GM19043 (cell line): ENCODE data around the gene TMEM255A.

Experiments
- ATAC-seq: cut with Tn5 transposase; IDR thresholded peaks from one replicate; pipeline ENCODE4 v1.9.1; 2021; ENCODE audit warnings: low read depth; ENCODE audit not compliant: unreplicated experiment

TMEM255A gene

GRCh38 chrX:120274145-120274544, 37.1 kb downstream of the TMEM255A start:
- no peak for ATAC-seq

GRCh38 chrX:120271218-120271617, 40.0 kb downstream of the TMEM255A start:
- no peak for ATAC-seq

- ATAC-seq = no peak
These were observed 40.7 kb downstream of the TMEM255A start for GRCh38 chrX:120270567-120270966.

- ATAC-seq = no peak
These were observed 41.8 kb downstream of the TMEM255A start for GRCh38 chrX:120269373-120270035.

GRCh38 chrX:120264341-120264740, 46.9 kb downstream of the TMEM255A start:
- ATAC-seq = no peak

GRCh38 chrX:120262859-120263708, 48.2 kb downstream of the TMEM255A start:
- ATAC-seq = no peak

- no peak for ATAC-seq
These were observed 50.9 kb downstream of the TMEM255A start for GRCh38 chrX:120260369-120260768.

- no peak for ATAC-seq
These were observed 57.5 kb downstream of the TMEM255A start for GRCh38 chrX:120253784-120254183.

GRCh38 chrX:120251471-120252011, 59.7 kb downstream of the TMEM255A start:
- no peak for ATAC-seq

GRCh38 chrX:120250522-120251271, 60.6 kb downstream of the TMEM255A start, which contains the start of gene ZBTB33:
TSS of gene ZBTB33 (plus strand) at chrX:120250812. CDS start at chrX:120253416, 2,604 bp downstream.
- peak; percentile 94 for ATAC-seq

- ATAC-seq = peak; percentile 73
These were observed 66.3 kb downstream of the TMEM255A start for GRCh38 chrX:120244735-120245498.

GRCh38 chrX:120244395-120244734, 66.9 kb downstream of the TMEM255A start:
- ATAC-seq = peak; percentile 5

GRCh38 chrX:120242813-120243212, 68.4 kb downstream of the TMEM255A start:
- ATAC-seq = no peak

- ATAC-seq = no peak
These were observed 72.3 kb downstream of the TMEM255A start for GRCh38 chrX:120238933-120239332.

GRCh38 chrX:120236687-120237479, 74.4 kb downstream of the TMEM255A start:
- no peak for ATAC-seq

- ATAC-seq = no peak
These were observed 76.0 kb downstream of the TMEM255A start for GRCh38 chrX:120235284-120235683.

GRCh38 chrX:120228187-120228908, 82.9 kb downstream of the TMEM255A start:
- no peak for ATAC-seq

- no peak for ATAC-seq
These were observed 86.9 kb downstream of the TMEM255A start for GRCh38 chrX:120224388-120224787.

- no peak for ATAC-seq
These were observed 87.9 kb downstream of the TMEM255A start for GRCh38 chrX:120223374-120223773.
